HG03025 (cell line): ENCODE results near the gene RCBTB2.
"Not testable (repeated sequence)": the region's sequence is repeated elsewhere in the genome, so short reads cannot be mapped to it uniquely, and the experiment has no call there.

ENCODE experiments used
- ATAC-seq: cut with Tn5 transposase; IDR thresholded peaks from one replicate; pipeline ENCODE4 v1.9.1; 2021; ENCODE audit warnings: mild to moderate bottlenecking, moderate library complexity; ENCODE audit not compliant: unreplicated experiment, low FRiP score

RCBTB2 gene

DNA sequence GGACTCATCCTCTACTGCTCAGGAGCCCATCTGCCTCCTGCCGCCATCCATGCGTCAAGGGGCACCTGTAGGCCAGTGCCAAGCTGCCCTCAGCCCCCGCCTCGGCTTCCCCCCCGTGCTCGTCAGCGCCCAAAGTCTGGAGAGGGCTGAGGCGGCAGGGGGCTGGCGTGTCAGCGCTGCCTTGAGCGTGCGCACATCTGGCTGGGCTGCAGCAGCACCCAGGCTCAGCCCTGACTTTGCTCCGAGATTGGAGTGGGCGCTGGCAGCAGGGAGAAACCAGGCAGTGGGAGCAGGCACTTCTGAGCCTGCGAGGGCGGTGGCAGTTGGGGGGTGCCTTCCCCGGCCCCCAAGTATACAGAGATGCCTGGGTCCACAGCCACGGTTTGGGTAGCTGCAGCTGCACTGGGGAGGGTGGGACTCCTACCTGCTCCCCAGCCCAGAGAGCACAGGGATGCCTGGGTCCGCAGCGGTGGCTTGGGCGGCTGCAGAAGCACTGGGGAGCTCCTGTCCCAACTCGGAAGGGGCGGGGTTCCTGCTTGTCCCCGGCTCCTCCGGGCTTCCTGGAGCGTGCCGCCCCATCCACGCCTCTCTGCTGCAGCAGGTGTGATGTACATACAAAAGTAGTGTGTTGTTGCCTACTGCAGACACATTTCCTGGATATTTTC lies 75.2 kb downstream of the RCBTB2 start:
- ATAC-seq = no peak

DNA sequence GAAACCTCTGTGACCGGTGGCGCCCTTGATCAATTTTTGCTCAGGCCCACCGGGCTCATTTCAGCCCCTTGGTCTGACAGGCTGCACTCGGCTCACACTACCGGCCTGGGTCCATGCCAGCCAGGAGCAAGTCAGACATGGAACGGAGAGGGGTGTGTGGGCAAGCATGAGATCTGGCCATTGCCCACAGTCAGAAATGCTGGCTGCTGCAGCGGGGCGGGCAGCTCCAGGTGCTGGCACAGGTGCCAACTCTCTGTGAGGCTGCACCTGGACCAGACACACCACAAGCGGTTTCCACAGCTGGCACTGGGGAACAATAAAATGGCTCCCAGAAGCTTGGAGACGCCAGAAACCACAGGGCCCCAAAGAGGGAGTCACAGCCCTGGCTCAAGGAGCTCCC lies 76.3 kb downstream of the RCBTB2 start:
- ATAC-seq = no peak

DNA sequence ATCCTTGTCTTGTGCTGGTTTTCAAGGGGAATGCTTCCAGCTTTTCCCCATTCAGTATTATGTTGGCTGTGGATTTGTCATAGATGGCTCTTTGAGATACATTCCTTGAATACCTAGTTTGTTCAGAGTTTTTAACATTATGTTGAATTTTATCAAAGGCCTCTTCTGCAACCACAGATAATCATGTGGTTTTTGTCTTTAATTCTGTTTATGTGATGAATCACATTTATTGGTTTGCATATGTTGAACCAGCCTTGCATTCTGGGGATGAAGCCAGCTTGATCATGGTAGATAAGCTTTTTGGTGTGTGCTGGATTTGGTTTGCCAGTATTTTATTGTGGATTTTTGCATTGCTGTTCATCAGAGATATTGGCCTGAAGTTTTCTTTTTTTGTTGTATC lies 81.7 kb downstream of the RCBTB2 start:
- not testable (repeated sequence) for ATAC-seq

DNA sequence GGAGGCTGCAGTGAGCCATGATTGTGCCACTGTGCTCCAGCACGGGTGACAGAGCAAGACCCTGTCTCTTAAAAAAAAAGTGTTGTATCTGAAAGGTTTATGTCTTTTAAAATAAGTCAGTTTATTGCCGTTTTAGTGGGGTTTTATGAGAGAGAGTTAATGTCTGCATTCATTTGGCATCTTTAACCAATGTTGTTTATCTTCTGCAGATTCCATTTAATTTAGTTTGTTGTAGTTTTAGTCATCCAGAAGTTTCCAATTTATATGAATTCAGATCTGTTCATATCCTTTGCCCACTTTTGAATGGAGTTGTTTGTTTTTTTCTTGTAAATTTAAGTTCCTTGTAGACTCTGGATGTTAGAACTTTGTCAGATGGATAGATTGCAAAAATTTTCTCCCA lies 83.2 kb downstream of the RCBTB2 start:
- ATAC-seq = no peak

DNA sequence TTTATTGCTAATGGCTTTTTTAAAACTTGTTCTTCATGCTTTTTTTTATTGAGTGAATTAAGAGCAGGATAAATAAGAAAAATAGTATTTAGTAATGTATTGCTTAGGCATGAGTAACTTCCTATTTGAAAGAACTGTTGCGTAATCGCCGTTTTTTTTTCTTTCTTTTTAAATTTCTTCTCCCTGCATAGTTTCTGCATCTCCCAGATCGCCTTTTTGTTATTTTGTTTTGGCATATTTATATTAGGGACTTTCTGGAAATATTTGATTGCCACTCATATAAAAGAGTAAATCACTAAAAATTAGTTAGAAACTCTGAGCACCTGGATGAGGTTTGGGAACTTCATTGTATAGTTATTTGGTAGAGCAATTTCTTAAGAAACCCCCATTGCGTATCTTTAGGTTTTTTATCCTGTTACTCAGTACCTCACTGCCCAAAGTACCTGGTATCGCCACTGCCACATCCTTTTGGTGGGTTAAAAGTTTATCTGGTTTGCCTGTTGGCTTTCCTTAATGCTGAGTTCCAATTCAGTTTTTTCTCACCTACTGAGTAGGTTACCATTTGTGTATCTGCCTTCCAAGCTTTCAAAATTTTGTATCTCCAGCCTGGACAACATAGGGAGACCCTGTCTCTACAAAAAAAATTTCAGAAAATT lies 83.8 kb downstream of the RCBTB2 start:
- no peak for ATAC-seq

DNA sequence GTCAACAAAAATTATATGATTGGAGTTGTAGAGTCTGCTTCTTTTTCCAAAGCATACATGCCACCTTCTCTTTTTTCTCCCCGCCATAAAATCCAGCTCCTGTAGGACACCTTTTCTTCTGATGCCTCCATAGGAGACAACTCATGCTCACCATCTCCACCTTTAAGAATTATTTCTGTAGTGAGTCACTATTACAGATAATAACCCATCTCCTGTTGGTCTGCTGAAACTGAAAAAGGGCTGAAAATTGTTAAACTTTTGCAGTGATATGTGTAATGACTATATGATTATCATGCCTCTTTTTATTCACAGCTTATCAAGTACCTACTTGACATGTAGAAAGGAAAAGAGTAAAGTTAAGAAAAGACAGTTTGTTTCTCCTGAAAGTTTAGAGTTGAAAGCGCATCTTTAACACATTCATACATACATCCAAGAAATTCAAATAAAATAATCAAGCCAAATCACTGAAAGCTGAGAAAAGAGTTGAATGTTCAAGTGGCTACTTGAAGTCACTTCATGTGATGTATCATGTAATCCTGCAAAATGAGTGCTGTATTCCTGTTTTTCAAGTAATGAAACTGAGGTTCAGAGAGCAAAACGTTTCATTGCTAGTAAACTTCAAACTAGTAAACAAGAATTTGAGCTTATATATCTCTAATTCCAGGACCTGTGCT lies 84.5 kb downstream of the RCBTB2 start:
- no peak for ATAC-seq

DNA sequence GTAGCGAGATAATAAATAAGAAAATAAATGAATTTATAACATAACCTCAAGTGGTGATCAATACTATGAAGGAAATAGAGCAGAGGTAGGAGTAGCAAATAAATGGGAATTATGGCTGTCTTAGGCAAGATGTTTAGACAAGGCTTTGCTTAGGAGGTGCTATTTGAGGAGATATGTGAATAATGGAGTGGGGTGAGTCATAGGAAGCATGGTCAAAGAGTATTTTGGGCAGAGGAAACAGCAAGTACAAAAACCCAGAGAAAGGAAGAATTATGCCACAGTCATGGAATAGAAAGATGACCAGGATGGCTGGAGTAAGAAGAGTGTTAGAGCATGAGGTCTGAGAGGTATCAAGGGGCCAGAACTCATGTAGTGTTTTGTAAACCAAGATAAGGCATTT lies 86.4 kb downstream of the RCBTB2 start:
- no peak for ATAC-seq

DNA sequence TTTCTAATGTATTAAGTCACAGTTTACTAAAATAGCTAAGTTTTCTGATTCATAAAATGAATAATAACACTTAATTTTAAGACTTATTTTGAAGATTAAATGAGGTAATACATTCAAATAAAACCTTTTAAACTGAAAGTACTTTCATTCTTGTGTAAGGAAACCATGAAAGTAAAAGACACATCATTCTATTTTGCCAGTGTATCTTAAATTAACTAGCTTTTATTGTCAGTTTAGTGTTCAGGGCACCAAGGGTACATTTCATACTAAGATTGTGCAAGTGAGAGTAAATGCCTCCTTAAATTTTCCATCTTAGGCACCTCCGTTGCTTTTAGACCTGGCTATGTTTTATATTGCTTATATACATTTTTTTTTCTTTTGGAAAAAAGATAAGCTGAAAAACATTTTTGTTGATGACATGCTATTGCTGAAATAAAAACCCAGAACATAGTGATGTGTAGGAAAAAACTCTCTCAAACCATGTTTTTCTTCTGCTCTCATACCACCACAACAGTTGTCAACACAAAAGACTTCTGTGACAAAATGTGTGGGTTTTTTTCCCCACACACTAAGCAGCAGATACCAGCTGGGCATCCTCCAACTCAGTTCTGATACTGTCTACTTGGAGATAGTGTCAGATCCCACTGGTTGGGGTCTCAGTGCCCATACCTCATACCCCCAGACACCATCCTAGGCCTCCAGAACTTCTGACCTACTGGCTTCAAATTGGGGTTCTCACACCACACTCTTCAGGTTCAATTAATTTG lies 89.3 kb downstream of the RCBTB2 start:
- no peak for ATAC-seq
